K562 (cell line): ENCODE measurements around the gene GDAP2. TPM values are rescaled to one million over a fixed set of nuclear protein-coding genes. Genes with fewer than 3 reads are reported as not detected.

Experiments
- ATAC-seq: fragments of 200-7000 bp; cut with Tn5 transposase; 3 replicates; pipeline ENCODE4 v1.9.1; 2020; ENCODE audit warnings: moderate library complexity
- BruUV-seq: library from RNA; stranded (reverse); fragments of 400-500 nt; replicated peaks from 2 replicates; lab custom pipeline; 2021; lab: Mats Ljungman, UMichigan
- CTCF ChIA-PET: fragments of 300-600 bp; formaldehyde crosslinking; extraction: SDS; loops from one replicate; lab custom pipeline; 2021; ENCODE audit warnings: low intra/inter-chr PET ratio; lab: Yijun Ruan, JAX
- POLR2A ChIA-PET: fragments of 300-600, 350-650 bp; sonication (Branson Sonifier 250); formaldehyde crosslinking; extraction: SDS; loops from one replicate; lab custom pipeline; 2021; ENCODE audit warnings: antibody characterized with exemption, inconsistent platforms; lab: Yijun Ruan, JAX
- DNase-seq, 4 experiments: peaks; one replicate each; pipeline versions ENCODE4 v3.0.0 to v3.0.0-alpha.2; 2011 to 2018; ENCODE audit warnings: low spot score in 3 of 4, mixed read lengths in 3 of 4; ENCODE audit errors: extremely low read depth in 1 of 4
- FAIRE-seq: peaks from 2 replicates; lab custom pipeline; 2011; peaks lifted over from hg19 to GRCh38; lab: Jason Lieb, UNC
- H2AFZ ChIP-seq: 2 replicates; pipeline ENCODE4 v1.6.0; 2011; ENCODE audit warnings: low read depth, low read length, control low read depth, inconsistent platforms
- H3K27ac ChIP-seq: fragments of 200-600 bp; 3 replicates; pipeline ENCODE4 v1.8.0; 2011; ENCODE audit warnings: low read depth, mild to moderate bottlenecking, control low read depth, inconsistent platforms, low read length, moderate library complexity, mixed read lengths; ENCODE audit errors: extremely low read depth
- H3K27me3 ChIP-seq, 2 experiments: fragments of 300-600 bp in 1 of 2; 2 replicates in 1 of 2; 3 replicates in 1 of 2; pipeline versions ENCODE4 v1.6.0 to v1.8.0; 2011; ENCODE audit warnings: inconsistent platforms in 2 of 2, low read length in 2 of 2, mild to moderate bottlenecking in 1 of 2, mixed read lengths in 1 of 2, moderate library complexity in 1 of 2; ENCODE audit not compliant: control insufficient read depth in 2 of 2, insufficient read depth in 2 of 2
- H3K36me3 ChIP-seq: fragments of 300-600 bp; 3 replicates; pipeline ENCODE4 v1.8.0; 2011; ENCODE audit warnings: mild to moderate bottlenecking, low read length, inconsistent platforms; ENCODE audit not compliant: control insufficient read depth, insufficient read depth
- H3K4me1 ChIP-seq, 2 experiments: fragments of 200-600 bp in 1 of 2; replicated peaks in 1 of 2; 2 replicates in 1 of 2; 3 replicates in 1 of 2; pipeline versions ENCODE4 v1.5.1 to v1.8.0; 2011; ENCODE audit warnings: inconsistent platforms in 2 of 2, low read length in 2 of 2, mild to moderate bottlenecking in 1 of 2, mixed read lengths in 1 of 2, moderate library complexity in 1 of 2; ENCODE audit not compliant: control insufficient read depth in 2 of 2, insufficient read depth in 2 of 2
- H3K4me2 ChIP-seq: 2 replicates; pipeline ENCODE4 v1.6.1; 2011; ENCODE audit warnings: low read length, control low read depth, inconsistent platforms, mixed read lengths; ENCODE audit not compliant: insufficient read depth
- H3K4me3 ChIP-seq: fragments of 200-600 bp; sonication (generic), shearing (Covaris generic); 2 replicates; pipeline ENCODE4 v1.5.1; 2016; ENCODE audit warnings: control low read depth, inconsistent platforms
- H3K79me2 ChIP-seq: fragments of 200-600 bp; 3 replicates; pipeline ENCODE4 v1.8.0; 2011; ENCODE audit warnings: low read length, inconsistent platforms; ENCODE audit not compliant: control insufficient read depth, insufficient read depth
- H3K9ac ChIP-seq, 2 experiments: 2 replicates each; pipeline versions ENCODE4 v1.6.0 to v1.6.1; 2011; ENCODE audit warnings: low read depth in 2 of 2, low read length in 2 of 2, control low read depth in 1 of 2, inconsistent platforms in 1 of 2, mild to moderate bottlenecking in 1 of 2, mixed read lengths in 1 of 2; ENCODE audit not compliant: insufficient read depth in 1 of 2
- H3K9me1 ChIP-seq: one replicate; pipeline ENCODE4 v1.6.0; 2011; ENCODE audit warnings: inconsistent platforms, mild to moderate bottlenecking, low read length, moderate library complexity; ENCODE audit not compliant: control insufficient read depth, insufficient read depth
- H3K9me3 ChIP-seq: replicated peaks from 2 replicates; pipeline ENCODE4 v1.5.1; 2011; ENCODE audit warnings: low read depth, low read length, inconsistent platforms; ENCODE audit not compliant: control insufficient read depth, insufficient read depth
- H4K20me1 ChIP-seq: replicated peaks from 2 replicates; pipeline ENCODE4 v1.6.1; 2011; ENCODE audit warnings: low read length, inconsistent platforms, mixed read lengths; ENCODE audit not compliant: control insufficient read depth, insufficient read depth
- EGR1 ChIP-seq: fragments of 450-650 bp; conservative IDR thresholded peaks from 2 replicates; pipeline ENCODE4 v1.6.1; 2017; ENCODE audit warnings: mild to moderate bottlenecking
- ESRRA ChIP-seq: fragments of 450-650 bp; IDR thresholded peaks from 2 replicates; pipeline ENCODE4 v1.6.1; 2014; ENCODE audit warnings: low read depth, mild to moderate bottlenecking, moderate library complexity, borderline replicate concordance
- KAT8 ChIP-seq: fragments of 450-650 bp; IDR thresholded peaks from 2 replicates; pipeline ENCODE4 v1.6.1; 2016; ENCODE audit warnings: low read depth, mild to moderate bottlenecking
- KDM1A ChIP-seq, 2 experiments: fragments of 450-650 bp; IDR thresholded peaks; 2 replicates each; pipeline ENCODE4 v1.6.1; 2016; ENCODE audit warnings: mild to moderate bottlenecking in 2 of 2
- NCOA1 ChIP-seq: fragments of 450-650 bp; IDR thresholded peaks from 2 replicates; pipeline ENCODE4 v1.6.1; 2016; ENCODE audit warnings: low read depth
- NR2F6 ChIP-seq: fragments of 450-650 bp; formaldehyde crosslinking; IDR thresholded peaks from 2 replicates; pipeline ENCODE4 v1.4.0; 2020; ENCODE audit warnings: mild to moderate bottlenecking
- RB1 ChIP-seq: fragments of 450-650 bp; IDR thresholded peaks from 2 replicates; pipeline ENCODE4 v1.6.1; 2017; ENCODE audit warnings: low read depth, mild to moderate bottlenecking
- RBM17 ChIP-seq: fragments of 200-400 bp; formaldehyde crosslinking; IDR thresholded peaks from 2 replicates; pipeline ENCODE4 v1.6.1; 2017; ENCODE audit warnings: low read depth, mild to moderate bottlenecking, low read length, borderline replicate concordance
- SMARCA4 ChIP-seq: fragments of 450-650 bp; IDR thresholded peaks from 2 replicates; pipeline ENCODE4 v1.6.1; 2016
- SREBF2 ChIP-seq: sonication (generic); formaldehyde crosslinking; IDR thresholded peaks from 2 replicates; pipeline ENCODE4 v1.4.0; 2020; ENCODE audit warnings: mild to moderate bottlenecking, missing genetic modification reagents
- ZNF232 ChIP-seq: sonication (generic); formaldehyde crosslinking; IDR thresholded peaks from 2 replicates; pipeline ENCODE4 v1.8.0; 2022; ENCODE audit warnings: mild to moderate bottlenecking, missing genetic modification reagents
- ZNF584 ChIP-seq: fragments of 200-800 bp; sonication (Bioruptor generic); IDR thresholded peaks from 2 replicates; pipeline ENCODE4 v1.6.1; 2016; ENCODE audit warnings: low read depth, mild to moderate bottlenecking, missing genetic modification characterization, missing compliant biosample characterization
- ZNF785 ChIP-seq: fragments of 250-450 bp; sonication (Bioruptor Pico); IDR thresholded peaks from 2 replicates; pipeline ENCODE4 v1.4.0; 2020; ENCODE audit warnings: mild to moderate bottlenecking
- ZNF79 ChIP-seq: fragments of 250-450 bp; sonication (Bioruptor Pico); IDR thresholded peaks from 2 replicates; pipeline ENCODE4 v1.4.0; 2020; ENCODE audit warnings: low read depth, mild to moderate bottlenecking, moderate library complexity
- WGBS: fragments of 100-300 bp; shearing (Covaris generic); methylation state at CpG from one replicate; pipeline ENCODE4 v1.1.6; 2016; ENCODE audit warnings: low coverage, mixed read lengths; ENCODE audit not compliant: insufficient coverage; ENCODE audit errors: missing lambda C conversion rate; 5-methylcytosine and 5-hydroxymethylcytosine counted together
- in situ Hi-C: fragments of 300-500 bp; cut with MboI; formaldehyde crosslinking; loops from 4 replicates; pipeline ENCODE4 v1.15.0; 2018; ENCODE audit warnings: inconsistent platforms, mixed read lengths
- intact Hi-C: fragments of 100-400 bp; cut with micrococcal nuclease; formaldehyde crosslinking; loops from 2 replicates; pipeline ENCODE4 v1.14.2; 2022
- polyA plus RNA-seq, 8 experiments: library from polyadenylated mRNA; depleted of rRNA in 4 of 8; stranded (reverse) in 5 of 8; unstranded in 3 of 8; fragments of >200 nt; fragmentation: Nextera tagmentation in 2 of 8; fragmentation: Illumina TruSeq in 1 of 8; extraction: Ambion mirVana in 2 of 8; extraction: Trizol in 1 of 8; gene quantifications; 2 replicates each; pipeline versions ENCODE4 v1.2.1 to v1.2.3, GENCODE V29; 2011 to 2014; ENCODE audit warnings: inconsistent platforms in 1 of 8, missing spikeins in 1 of 8
- total RNA-seq, 7 experiments: library from RNA; depleted of rRNA in 6 of 7; stranded (reverse); fragments of >200 nt in 6 of 7; fragmentation: Illumina TruSeq in 2 of 7; extraction: Trizol in 2 of 7; gene quantifications; 2 replicates each; pipeline versions ENCODE4 v1.2.1 to v1.2.3, GENCODE V29; 2011 to 2021; ENCODE audit warnings: low replicate concordance in 1 of 7
- TF ChIP-seq, protein P1 (sequence below): fragments of 450-650 bp; IDR thresholded peaks from 2 replicates; pipeline ENCODE4 v1.7.0; 2016; ENCODE audit warnings: borderline replicate concordance
- TF ChIP-seq, protein P2 (sequence below): fragments of 450-650 bp; formaldehyde crosslinking; conservative IDR thresholded peaks from 2 replicates; pipeline ENCODE4 v1.4.0; 2022; ENCODE audit warnings: mild to moderate bottlenecking, missing genetic modification characterization
- TF ChIP-seq, protein P3 (sequence below): fragments of 450-650 bp; IDR thresholded peaks from 2 replicates; pipeline ENCODE4 v1.6.1; 2016; ENCODE audit warnings: low read depth, mild to moderate bottlenecking, moderate library complexity

The GDAP2 gene
- total and polyA plus RNA-seq, 9 of the 15 experiments (the other 6 are each of a cell fraction or from before 2014, with no cell fraction given) = 4.1 to 23.1 (median 13.2) TPM

DNA sequence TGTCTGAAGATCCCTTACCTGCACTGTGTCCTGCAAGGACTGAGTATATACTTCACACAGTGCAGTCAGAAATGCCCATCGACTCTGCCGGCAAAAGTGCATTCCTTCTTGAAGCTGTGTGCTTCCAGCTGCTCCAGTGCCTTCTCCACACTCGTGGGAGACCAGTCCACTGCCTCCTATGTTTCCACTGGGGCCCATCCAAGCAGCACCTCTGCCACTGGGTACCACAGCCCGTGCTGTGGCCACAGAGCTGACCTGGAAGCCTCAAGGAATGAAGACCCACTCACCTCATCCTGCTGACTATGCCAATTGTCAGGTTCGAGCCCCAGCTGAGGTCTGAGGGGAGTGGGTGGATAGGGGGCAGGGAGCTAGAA is 108.1 kb downstream of the GDAP2 start:
- TF ChIP-seq ESRRA (no peak), SMARCA4 (no peak), KDM1A (IDR thresholded peaks at IDR 0.05) (no peak), ZNF79 (CRISPR knock-in tag) (no peak), ZNF785 (CRISPR knock-in tag) (no peak), ZNF232 (CRISPR knock-in tag) (no peak), RB1 (no peak), NCOA1 (no peak), SREBF2 (no peak), EGR1 (no peak), KAT8 (no peak), NR2F6 (no peak), RBM17 (no peak), ZNF584 (CRISPR knock-in tag) (no peak)
- TF ChIP-seq, protein P1, sequence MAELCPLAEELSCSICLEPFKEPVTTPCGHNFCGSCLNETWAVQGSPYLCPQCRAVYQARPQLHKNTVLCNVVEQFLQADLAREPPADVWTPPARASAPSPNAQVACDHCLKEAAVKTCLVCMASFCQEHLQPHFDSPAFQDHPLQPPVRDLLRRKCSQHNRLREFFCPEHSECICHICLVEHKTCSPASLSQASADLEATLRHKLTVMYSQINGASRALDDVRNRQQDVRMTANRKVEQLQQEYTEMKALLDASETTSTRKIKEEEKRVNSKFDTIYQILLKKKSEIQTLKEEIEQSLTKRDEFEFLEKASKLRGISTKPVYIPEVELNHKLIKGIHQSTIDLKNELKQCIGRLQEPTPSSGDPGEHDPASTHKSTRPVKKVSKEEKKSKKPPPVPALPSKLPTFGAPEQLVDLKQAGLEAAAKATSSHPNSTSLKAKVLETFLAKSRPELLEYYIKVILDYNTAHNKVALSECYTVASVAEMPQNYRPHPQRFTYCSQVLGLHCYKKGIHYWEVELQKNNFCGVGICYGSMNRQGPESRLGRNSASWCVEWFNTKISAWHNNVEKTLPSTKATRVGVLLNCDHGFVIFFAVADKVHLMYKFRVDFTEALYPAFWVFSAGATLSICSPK = no peak
- TF ChIP-seq, protein P2, sequence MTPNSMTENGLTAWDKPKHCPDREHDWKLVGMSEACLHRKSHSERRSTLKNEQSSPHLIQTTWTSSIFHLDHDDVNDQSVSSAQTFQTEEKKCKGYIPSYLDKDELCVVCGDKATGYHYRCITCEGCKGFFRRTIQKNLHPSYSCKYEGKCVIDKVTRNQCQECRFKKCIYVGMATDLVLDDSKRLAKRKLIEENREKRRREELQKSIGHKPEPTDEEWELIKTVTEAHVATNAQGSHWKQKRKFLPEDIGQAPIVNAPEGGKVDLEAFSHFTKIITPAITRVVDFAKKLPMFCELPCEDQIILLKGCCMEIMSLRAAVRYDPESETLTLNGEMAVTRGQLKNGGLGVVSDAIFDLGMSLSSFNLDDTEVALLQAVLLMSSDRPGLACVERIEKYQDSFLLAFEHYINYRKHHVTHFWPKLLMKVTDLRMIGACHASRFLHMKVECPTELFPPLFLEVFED = no peak
- TF ChIP-seq, protein P3, sequence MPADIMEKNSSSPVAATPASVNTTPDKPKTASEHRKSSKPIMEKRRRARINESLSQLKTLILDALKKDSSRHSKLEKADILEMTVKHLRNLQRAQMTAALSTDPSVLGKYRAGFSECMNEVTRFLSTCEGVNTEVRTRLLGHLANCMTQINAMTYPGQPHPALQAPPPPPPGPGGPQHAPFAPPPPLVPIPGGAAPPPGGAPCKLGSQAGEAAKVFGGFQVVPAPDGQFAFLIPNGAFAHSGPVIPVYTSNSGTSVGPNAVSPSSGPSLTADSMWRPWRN = no peak
- POLR2A ChIA-PET = interaction anchor here (1.3 kb wide), 1 partner anchor 12 kb away, joined by 3 read pairs; no protein-coding TSS in a partner anchor
- Histone ChIP-seq H3K9ac (no peak overlapping the region), H3K27ac (no peak overlapping the region), H4K20me1 (no peaks in the 10 kb centered on the region), H3K4me1 (peaks cover 0 to 6% of the 10 kb centered on the region in 2 experiments; a peak in 3 of 5 replicates), H3K9me3 (0 out of 2 replicates have a peak, but pooled peaks cover 6% of the 10 kb centered on the region), H3K9me1 (no peaks in the 10 kb centered on the region), H2AFZ (peak overlapping the region; percentile 13; the same call in 1 of the 2 replicates), H3K36me3 (no peaks in the 10 kb centered on the region), H3K4me2 (no peak overlapping the region), H3K4me3 (no peak overlapping the region), H3K79me2 (no peaks in the 10 kb centered on the region), H3K27me3 (peaks cover 0 to 17% of the 10 kb centered on the region in 2 experiments; a peak in 2 of 5 replicates)
- FAIRE-seq = no peak
- no peak for DNase-seq
- CTCF ChIA-PET = no interaction called here
- WGBS = 4% methylated on average over 5 of the region's 5 CpGs
- in situ Hi-C loops (no loop called here), intact Hi-C loops (no loop called here)
- no peak; the same call in 2 of the 3 replicates for ATAC-seq
- BruUV-seq = no TSS peak
